OCI-LY3 (cell line): ENCODE results near the gene WDR45.

Experiments
- CTCF ChIP-seq: fragments of 200-600, 300-600 bp; sonication (generic); IDR thresholded peaks from 2 replicates; pipeline ENCODE4 v1.5.1; 2014; ENCODE audit warnings: antibody characterized with exemption, low read length, low read depth
- EZH2phosphoT487 ChIP-seq: fragments of 200-600 bp; shearing (Covaris generic); IDR thresholded peaks from 2 replicates; pipeline ENCODE4 v1.6.1; 2018; ENCODE audit warnings: antibody characterized with exemption, mixed run types, low read depth

GRCh38 chrX:49043987-49044281 lies 35.8 kb downstream of the WDR45 start:
- TF ChIP-seq CTCF (no peak), EZH2phosphoT487 (no peak)
